ENCODE measurements around the gene HDAC11.

DNA sequence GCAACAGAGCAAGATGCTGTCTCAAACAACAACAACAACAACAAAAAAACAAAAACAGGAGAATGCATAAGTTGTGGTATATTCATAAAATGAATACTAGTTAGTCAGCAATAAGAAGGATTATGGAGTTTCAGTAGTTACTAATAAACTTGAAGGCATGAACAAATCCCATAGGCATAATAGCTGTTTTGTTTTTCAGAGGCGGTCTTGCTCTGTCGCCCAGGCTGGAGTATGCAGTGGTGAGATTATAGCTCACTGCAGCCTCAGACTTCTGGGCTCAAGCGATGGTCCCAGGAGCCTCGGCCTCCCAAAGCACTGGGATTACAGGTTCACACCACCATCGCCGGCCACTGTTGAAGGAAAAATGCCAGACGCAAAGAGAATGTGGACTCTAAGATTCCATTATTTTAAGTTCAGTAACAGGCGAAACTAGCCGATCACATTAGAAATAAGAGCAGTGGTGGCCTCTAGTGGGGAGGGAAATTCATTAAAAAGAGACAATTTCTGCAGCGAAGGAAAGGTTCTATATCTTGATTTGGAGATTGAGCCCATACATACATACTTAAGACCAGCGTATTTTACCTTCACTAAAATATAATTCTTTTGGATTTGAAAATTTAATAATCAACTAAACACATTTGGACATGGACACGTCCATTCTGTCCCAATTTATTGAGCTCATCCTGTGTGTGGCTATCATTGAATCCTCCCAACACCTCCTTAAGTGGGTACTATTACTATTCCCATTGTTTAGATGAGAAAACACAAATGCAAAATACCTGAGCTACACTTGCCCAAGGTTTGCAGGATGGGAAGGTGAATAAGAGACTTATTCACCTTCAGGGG, 27.4 kb upstream of the HDAC11 start:
- TF ChIP-seq SMARCA5 (IDR thresholded peaks at IDR 0.05), result no peak
- no peak for TF ChIP-seq POU2F2 (IDR thresholded peaks at IDR 0.05; ENCODE audit: borderline replicate concordance, low read depth, low read length)
- TF ChIP-seq JUND (IDR thresholded peaks at IDR 0.05; ENCODE audit: low read depth, low read length), result no peak
- TF ChIP-seq IRF4 (IDR thresholded peaks at IDR 0.05; ENCODE audit: low read depth, low read length), result no peak
